D341Med (cell line): Measurements from ENCODE around the gene QPRT.
"Not testable (repeated sequence)": the region's sequence is repeated elsewhere in the genome, so short reads cannot be mapped to it uniquely, and the experiment has no call there.

ENCODE experiments used
- DNase-seq: peaks from one replicate; pipeline ENCODE4 v3.0.0; 2012; ENCODE audit warnings: low spot score

Gene QPRT

DNA sequence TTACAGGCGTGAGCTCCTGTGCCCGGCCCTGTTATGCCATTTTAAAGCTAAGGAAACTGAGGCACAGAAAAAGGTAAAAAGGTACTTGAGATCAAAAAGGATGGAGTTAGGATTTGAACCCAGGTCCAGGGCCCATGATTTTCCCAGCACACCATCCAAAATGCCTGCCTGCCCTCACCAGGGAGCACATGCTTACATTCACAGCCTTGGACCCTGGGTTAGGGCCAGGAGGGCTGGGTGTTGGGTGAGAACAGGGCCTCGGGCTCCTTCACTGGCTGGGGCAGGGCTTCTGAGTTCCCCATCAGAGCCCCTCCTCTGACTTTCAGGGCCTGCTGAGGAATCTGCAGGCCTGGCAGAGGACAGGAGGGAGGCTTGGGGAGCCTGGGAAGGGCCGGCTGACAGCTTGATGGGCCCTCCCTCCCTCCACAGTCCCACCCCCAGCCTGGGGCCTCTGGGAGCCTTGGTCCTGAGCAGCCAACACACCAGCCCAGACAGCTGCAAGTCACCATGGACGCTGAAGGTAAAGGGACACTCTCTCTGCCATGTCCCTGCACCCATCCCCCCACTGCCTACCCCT lies at the start of gene QPRT:
TSS of gene QPRT (plus strand) at position 490 of the 577 bp plus-strand sequence. CDS start at position 508, 18 bp downstream.
- peak; percentile 85 for DNase-seq

DNA sequence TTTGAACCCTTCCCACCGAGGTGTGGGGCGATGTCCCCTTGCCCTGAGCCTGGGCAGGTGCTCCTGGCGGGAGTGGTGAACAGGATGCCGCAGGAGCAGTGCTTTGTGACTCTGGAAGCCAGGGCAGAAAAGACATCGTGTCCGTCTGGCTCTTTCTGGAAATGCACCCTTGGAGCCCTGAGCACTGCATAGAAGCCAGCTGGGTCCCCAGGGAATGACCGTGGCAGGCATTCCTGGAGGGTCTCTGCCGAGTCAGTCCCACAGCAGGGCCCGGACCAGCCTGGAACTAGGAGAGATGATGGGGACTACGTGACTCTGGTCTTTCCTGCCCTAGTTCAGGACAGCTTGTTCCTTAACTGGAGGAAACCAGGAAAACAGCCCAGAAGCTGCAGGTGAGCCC lies 49.7 kb upstream of the QPRT start:
- not testable (repeated sequence) for DNase-seq

DNA sequence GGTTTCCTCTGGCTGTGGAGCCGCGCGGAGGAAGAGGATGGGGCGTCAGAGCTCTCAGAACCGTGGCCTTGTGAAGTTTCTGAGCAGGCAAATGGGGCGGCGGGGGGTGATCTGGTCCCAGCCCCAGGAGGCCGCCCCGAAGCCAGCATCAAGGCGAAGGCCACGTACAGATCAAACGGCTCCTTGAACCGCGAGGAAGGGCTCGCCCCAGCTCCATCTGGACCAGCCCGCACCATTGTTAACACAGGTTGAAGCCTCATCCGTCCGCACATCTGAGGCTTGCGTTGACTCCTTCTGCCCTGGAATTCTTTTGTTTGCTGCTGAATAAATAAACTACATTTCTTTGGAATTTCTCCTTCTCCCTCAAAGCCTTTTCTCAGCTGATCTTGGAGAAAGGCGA lies 47.3 kb upstream of the QPRT start:
- not testable (repeated sequence) for DNase-seq

DNA sequence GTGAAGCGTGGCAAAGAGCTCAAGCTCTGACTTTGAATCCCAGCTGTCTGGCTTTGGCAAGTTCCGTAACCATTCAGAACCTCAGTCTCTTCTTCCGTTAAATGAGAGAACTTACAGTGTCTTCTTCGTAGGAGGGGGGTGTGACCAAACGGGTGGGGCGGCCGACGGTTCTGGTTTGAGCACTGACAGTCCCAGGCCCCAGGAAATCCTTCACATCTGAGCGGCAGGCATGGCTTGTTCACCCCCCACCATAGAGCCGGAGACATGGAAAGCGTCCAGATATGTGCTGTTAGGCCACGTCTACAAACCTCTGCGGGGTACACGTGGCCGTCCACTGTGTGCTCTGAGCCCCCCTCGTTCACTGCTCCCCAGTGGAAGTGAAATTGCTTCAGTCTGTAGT lies 43.1 kb upstream of the QPRT start:
- not testable (repeated sequence) for DNase-seq

DNA sequence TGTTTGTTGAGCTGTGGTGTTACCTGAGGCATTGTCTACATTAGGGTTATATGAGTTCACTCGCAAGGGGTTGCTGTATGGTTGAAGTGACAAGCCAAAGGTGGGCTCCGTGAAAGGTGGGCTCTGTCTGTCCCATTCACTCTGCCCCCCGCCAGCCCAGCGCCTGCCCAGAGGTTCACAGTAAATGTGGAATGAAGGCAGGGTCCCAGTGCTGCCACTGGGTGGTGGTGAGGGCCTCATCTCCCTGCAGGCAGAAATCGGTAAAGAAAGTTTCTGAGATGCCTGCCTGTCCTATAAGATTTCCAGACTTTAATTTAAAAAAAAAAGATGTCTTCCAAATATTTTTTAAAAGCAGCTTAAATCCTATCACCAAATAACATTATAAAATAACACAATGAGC lies 42.6 kb upstream of the QPRT start:
- not testable (repeated sequence) for DNase-seq

DNA sequence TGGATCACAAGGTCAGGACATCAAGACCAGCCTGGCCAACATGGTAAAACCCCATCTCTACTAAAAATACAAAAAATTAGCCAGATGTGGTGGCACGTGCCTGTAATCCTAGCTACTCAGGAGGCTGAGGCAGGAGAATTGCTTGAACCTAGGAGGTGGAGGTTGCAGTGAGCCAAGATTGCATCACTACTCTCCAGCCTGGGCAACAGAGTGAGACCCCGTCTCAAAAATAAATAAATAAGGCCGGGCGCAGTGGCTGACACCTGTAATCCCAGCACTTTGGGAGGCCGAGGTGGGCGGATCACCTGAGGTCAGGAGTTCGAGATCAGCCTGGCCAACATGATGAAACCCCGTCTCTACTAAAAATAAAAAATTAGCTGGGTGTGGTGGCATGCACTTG lies 40.2 kb upstream of the QPRT start:
- DNase-seq: not testable (repeated sequence)

DNA sequence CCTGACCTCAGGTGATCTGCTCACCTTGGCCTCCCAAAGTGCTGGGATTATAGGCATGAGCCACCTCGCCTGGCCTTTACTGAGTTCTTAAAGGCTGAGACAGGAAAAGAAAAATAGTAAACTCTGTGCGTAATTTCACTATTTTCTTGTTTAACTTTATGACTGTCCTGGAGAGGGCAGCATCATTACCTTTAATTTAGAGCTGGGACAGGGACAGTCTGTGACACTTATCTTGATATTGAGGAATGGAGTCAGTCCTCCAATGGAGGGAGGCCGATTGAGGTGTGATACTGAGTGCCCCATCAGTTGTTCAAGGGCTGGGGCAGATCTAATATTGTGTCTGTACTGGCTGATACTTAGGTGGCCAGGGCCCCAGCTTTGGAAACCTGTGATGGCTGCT lies 37.4 kb upstream of the QPRT start:
- no peak for DNase-seq

DNA sequence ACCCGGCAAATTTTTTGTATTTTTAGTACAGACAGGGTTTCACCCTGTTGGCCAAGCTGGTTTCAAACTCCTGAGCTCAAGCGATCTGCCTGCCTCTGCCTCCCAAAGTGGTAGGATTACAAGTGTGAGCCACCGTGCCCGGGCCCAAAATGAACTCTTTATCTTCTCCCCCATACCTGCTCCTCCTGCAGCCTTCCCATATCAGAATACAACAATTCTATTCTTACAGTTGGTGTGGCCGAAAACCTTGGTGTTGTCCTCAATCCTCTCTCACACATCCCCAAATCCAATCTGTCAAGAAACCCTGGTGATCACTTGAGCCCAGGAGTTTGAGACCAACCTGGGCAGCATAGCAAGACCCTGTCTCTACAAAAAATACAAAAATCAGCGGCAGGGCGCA lies 35.4 kb upstream of the QPRT start:
- no peak for DNase-seq

DNA sequence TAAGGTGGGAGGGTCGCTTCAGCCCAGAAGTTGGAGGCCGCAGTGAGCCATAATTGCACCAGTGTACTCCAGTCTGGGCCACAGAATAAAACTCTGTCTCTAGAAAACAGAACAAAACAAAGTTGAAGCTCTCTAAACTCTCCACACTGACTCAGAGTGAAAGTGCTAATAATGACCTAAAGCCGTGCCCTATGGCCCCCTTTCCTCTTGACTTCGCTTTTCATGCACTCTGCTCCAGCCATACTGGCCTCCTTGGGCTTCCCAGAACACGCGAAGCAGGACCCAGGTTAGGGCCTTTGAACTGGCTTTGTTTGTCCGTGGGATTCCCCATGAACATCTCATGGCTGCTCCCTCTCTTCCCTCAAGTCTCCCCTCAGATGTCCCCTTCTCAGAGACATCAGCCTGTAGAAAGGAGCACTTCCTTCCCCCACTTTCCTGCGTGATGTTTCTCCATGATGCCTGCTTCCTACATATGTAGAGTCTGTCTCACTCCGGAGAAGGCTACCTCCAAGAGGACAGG lies 34.6 kb upstream of the QPRT start:
- no peak for DNase-seq

DNA sequence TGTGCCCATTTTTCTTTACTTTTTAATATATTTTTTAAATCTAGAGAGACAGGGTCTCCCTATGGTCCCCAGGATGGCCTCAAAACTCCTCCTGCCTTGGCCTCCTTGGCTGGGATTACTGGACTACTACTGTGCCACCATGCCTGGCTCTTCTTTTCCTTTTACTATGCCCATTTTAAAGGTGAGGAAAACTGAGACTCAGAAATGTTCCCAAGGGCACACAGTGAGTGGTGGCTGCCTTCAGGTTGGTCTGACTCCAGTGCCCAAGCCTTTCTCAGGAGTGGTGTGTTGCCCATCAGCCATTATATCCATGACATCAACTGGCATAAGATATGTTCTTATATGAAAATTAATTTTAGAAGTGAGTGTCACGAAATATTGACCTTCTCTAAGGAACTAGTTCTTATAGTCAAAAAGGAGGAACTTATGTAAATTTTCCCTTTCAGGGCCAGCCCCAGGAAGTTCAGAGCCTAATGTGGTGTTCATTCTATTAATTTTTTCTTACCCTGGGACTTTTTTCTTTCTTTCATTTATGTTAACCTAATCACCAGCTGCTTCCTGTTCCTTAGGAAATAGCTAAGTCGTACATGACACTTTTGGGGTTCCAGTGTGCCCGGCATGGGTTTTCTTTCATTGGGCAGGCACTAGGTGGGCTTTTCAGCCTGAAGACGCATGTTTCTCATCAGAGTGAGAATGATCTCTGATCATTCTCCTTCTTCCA lies 33.8 kb upstream of the QPRT start:
- DNase-seq: no peak

DNA sequence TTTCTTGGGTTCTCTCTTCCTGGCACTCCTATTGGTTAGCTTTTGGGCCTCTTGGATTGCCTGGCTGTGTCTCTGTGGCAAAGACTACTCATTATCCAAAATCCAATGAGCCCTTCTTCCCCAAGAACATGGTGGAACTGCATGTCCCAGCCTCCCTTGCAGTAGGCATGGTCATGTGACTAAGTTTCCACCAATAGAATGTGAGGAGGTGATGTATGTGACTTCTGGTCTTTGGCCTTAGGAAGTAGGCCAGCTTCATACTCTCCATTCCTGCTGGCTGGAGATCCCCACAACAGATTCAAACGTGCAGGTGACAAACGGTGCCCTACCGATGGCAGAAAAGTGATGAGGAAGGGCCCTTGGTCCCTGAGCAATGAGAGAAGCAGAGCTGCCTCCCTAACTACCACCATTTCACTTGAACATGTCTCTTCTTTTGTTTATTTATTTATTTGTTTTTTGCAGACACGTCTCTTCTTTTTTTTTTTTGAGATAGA lies 33.2 kb upstream of the QPRT start:
- DNase-seq: no peak

DNA sequence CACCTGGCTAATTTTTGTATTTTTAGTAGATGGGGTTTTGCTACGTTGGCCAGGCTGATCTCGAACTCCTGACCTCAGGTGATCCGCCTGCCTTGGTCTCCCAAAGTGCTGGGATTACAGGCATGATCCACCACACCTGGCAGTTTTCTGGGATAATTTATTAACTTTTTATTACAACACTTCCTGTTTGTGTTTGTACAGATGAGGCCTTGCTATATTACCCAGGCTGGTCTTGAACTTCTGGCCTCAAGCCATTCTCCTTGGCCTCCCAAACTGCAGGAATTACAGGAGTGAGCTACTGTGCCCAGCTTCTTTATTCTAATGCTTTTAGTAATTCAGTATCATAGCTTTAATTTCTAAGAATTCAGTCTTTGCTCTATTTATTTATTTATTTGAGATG lies 32.0 kb upstream of the QPRT start:
- no peak for DNase-seq

DNA sequence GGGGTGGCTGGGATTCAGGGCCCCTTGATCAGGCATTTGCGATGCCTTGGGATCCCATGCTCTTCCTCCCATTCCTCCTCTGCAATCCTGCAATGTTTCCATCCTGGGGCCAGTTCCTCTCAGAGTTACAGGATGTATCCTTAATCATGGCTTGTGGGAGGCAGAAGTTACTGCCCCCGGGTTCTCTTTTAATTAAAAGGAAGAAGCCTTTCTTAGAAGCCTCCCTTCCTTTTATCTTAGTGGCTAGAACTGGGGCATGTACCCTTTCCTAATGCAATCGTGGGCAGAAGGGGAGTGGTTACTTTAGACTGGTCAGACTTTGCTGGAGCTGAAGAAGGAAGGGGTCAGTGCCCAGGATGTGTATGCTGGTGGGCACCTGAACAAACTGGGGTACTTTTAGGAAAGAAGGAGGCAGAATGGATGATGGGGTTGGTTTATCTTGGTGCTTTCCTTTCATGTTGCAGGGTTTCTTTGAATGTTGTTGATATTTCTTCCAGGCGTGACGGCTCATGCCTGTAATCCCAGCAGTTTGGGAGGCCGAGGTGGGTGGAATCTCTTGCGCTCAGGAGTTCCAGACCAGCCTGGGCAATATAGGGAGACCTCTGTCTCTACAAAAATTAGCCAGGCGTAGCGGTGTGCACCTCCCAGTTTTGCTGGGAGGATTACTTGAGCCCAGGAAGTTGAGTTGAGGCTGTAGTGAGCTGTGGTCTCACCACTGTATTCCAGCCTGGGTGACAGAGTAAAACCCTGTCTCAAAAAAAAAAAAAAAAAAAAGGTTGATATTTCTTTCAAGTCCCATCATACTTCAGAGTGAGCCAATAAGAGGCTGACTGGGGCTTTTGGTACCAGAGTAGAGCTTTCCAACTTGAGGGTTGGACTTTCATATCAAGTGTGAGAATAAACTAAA lies 29.1 kb upstream of the QPRT start:
- no peak for DNase-seq

DNA sequence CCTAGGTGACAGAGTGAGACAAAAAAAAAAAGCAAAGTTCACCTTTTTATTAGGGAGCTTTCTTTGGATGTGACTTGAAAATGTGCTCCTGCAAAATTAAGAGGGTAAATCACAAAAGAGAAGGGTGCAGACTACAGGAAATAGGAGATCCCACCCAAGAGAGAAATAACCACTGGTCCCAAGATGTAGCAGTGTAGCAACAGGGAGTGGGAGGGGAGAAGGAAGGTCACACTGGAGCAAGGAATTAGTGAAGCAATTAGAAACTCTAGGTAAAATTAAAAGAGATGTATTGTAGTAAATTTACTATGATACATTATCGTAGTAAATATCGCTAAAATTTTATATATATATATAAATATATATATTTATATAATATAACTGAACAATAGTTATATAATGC lies 28.2 kb upstream of the QPRT start:
- DNase-seq: no peak

DNA sequence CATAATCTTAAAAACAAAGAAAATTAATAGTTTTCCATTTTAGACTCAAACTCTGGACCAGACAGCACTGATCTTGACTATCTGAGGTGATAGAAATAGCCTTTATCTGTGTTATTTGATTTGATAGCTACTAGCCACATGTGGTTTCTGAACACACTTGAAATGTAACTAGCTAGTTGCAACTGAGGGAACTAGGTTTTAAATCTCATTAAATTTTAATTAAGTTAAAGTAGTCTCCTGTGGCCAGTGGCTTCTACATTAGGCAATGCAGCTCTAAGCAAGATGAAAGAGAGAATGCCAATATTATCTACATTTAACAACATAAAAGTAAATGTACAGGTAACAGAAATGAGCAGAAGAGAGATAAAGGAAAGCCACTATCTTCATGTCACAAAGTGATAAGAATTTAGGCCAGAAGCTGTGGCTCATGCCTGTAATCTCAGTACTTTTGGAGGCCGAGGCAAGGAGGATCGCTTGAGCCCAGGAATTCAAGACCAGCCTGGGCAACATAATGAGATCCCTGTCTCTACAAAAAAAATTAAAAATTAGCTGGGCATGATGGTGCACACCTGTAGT lies 27.1 kb upstream of the QPRT start:
- DNase-seq: no peak

DNA sequence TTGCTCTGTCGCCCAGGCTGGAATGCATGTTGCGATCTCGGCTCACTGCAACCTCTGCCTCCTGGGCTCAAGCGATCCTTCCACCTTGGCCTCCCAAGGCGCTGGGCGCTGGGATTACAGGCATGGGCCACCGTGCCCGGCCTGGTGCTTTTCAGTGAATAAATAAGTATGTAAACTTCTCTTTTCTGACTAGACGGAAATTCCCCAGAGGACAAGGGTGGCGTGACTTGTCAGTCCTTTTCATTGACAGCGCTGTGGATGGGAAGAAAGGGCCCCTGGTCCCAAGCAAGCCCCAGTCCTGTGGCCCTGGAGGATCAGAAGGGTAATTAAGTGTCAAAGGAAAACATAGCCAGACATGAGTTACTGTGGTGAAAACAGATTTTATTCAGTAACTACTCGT lies 25.5 kb upstream of the QPRT start:
- no peak for DNase-seq

DNA sequence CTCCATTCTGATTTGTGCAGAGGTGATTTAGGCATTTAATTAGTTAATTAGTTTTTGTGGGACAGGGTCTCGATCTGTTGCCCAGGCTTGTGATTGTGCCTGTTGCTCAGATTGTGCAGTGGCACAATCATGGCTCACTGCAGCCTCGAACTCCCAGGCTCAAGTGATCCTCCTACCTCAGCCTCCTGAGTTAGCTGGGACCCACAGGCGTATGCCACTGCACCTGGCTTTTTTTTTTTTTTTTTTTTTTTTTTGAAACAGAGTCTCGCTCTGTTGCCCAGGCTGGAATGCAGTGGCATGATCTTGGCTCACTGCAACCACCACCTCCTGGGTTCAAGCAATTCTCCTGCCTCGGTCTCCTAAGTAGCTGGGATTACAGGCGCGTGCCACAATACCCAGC lies 25.1 kb upstream of the QPRT start:
- DNase-seq: not testable (repeated sequence)

DNA sequence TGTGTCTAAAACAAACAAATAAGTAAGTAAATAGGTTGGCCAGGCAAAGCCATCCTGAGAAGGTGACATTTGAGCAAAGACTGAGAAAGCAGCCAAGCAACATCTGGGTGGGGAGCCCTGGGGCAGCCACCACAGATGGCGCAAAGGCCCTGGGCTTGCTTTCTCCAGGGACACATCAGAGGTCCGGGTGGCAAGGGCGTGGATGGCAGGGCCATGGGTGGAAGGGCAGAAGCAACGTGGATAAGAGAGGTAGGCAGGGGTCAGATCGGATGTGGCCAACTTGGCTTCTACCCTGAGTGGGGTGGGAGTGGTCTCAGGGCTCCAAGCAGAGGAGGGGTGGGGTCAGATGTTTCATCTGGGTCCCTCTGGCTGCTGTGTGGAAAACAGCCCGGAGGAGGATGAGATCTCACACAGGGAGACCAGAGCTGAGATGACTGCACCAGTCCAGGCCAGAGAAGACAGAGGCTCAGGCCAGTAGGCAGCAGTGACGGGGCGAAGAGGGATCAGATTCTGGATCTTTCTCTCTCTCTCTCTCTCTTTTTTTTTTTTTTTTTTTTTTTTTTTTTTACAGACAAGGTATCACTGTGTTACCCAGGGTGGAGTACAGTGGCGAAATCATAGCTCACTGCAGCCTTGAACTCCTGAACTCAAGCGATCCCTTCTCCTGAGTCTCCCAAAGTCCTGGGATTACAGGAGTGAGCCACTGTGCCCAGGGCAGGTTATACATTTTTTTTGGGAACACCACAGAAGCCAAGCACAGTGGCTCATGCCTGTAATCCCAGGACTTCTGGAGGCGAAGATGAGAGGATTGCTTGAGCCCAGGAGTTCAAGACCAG lies 22.1 kb upstream of the QPRT start:
- no peak for DNase-seq

DNA sequence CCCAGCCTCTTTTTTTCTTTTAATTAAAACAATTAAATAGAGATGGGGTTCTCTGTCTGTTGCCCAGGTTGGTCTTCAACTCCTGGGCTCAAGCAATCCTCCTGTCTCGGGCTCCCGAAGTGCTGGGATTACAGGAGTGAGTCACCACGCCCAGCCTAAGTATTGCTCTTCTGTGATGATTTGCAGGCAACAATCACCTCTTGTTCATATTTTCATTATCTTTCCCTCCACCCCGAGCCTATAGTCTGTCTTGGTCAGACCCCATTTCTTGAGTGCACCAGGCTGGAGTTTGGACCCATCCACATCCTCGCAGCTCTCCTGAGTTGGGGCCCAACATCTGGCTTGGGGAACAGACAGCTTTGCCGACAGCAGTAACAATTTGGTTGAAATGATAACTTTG lies 20.3 kb upstream of the QPRT start:
- no peak for DNase-seq

DNA sequence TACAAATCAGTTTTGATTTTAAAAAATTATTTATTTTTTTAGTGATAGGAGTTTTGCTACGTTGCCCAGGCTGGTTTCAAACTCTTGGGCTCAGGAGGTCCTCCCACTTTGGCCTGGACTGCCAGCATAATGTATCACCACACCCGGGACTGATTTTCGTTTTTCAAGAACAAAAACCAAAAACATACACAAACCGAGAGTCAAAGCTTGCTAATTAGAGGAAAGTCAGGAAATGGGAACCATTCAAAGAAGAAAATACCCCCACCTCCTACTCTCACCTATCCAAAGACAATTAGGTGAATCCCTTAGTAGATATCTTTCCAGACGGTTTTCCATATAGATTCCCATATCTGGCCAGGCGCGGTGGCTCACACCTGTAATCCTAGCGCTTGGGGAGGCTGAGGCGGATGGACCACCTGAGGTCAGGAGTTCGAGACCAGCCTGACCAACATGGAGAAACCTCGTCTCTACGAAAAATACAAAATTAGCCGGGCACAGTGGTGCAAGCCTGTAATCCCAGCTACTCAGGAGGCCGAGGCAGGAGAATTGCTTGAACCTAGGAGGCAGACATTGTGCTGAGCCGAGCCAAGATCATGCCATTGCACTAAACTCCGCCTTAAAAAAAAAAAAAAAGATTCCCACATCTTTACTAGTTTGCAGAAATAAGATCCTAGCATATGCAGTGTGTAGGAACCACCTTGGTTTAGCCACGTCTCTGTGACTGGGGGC lies 16.8 kb upstream of the QPRT start:
- no peak for DNase-seq

DNA sequence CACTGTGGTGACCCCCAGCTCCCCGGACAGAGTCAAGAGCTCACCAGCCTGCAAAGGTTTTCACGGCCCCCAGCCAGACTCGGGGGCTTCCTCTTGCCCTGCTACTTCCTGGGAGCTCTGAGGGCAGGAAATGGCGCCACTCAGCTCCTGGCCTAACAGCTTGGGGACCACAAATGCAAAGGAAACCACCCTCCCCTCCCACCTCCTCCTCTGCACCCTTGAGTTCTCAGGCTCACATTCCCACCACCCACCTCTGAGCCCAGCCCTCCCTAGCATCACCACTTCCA lies 16.3 kb upstream of the QPRT start:
- no peak for DNase-seq
